ENCODE data around the gene AUTS2. TPM values are rescaled to one million over a fixed set of nuclear protein-coding genes. Genes with fewer than 3 reads are reported as not detected.

The AUTS2 gene
- polyA plus RNA-seq, 1 donor from 2014 or later = 97.3 TPM

DNA sequence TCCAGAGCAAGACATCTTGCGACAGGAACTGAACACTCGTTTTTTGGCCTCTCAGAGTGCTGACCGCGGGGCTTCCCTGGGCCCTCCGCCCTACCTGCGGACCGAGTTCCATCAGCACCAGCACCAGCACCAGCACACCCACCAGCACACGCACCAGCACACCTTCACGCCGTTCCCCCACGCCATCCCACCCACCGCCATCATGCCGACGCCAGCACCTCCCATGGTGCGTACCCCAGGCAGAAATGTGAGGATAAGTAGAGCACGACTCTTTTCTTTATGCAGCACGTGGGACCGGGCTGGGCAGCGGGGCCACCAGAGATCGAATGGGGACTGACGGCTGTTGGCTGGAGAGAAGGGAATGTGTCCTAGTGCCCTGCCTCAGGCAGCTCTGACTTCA, 1167.8 kb downstream of the AUTS2 start:
- H3K79me2 ChIP-seq (replicated peaks; ENCODE audit: insufficient read depth, low read length) = peaks cover 66% of the 10 kb centered on the region
- no peaks in the 10 kb centered on the region for H3K27me3 ChIP-seq (ENCODE audit: insufficient read depth, low read depth, low read length)
- TF ChIP-seq EZH2 (IDR thresholded peaks at IDR 0.05; ENCODE audit: borderline replicate concordance, insufficient read depth, low read length, poor library complexity, severe bottlenecking) (no peak), RAD21 (conservative IDR thresholded peaks at IDR 0.05) (no peak), SMC3 (conservative IDR thresholded peaks at IDR 0.05; ENCODE audit: poor library complexity) (no peak), POLR2AphosphoS5 (IDR thresholded peaks at IDR 0.05) (peak; percentile 4)
- no peak overlapping the region for H3K9ac ChIP-seq (ENCODE audit: low read length)
- no peak overlapping the region for H3K4me3 ChIP-seq (ENCODE audit: low read length)
- no peaks in the 10 kb centered on the region for H3K36me3 ChIP-seq (ENCODE audit: insufficient read depth, low read length)
- H2AFZ ChIP-seq (ENCODE audit: low read depth, low read length) = no peak overlapping the region
- no peaks in the 10 kb centered on the region for H3K9me2 ChIP-seq (ENCODE audit: insufficient read depth, low read length)
- H4K20me1 ChIP-seq (ENCODE audit: insufficient read depth) = peaks cover 58% of the 10 kb centered on the region
- no peak overlapping the region for H3K4me2 ChIP-seq (ENCODE audit: low read length)
- H3K27ac ChIP-seq (ENCODE audit: low read length) = no peak overlapping the region
- H3K9me3 ChIP-seq (ENCODE audit: low read length) = no peaks in the 10 kb centered on the region
- H3F3A ChIP-seq (ENCODE audit: insufficient read depth, low read length, poor library complexity, severe bottlenecking) = no peaks in the 10 kb centered on the region

GRCh38 chr7:70766694-70767093, 1168.4 kb downstream of the AUTS2 start:
- no peak overlapping the region for H3K9ac ChIP-seq (ENCODE audit: low read length)
- H2AFZ ChIP-seq (ENCODE audit: low read depth, low read length) = no peak overlapping the region
- H3K9me2 ChIP-seq (ENCODE audit: insufficient read depth, low read length) = no peaks in the 10 kb centered on the region
- no peak for TF ChIP-seq POLR2AphosphoS5 (IDR thresholded peaks at IDR 0.05)
- TF ChIP-seq EP300 (conservative IDR thresholded peaks at IDR 0.05; ENCODE audit: poor library complexity, severe bottlenecking) = no peak
- TF ChIP-seq, protein P1, sequence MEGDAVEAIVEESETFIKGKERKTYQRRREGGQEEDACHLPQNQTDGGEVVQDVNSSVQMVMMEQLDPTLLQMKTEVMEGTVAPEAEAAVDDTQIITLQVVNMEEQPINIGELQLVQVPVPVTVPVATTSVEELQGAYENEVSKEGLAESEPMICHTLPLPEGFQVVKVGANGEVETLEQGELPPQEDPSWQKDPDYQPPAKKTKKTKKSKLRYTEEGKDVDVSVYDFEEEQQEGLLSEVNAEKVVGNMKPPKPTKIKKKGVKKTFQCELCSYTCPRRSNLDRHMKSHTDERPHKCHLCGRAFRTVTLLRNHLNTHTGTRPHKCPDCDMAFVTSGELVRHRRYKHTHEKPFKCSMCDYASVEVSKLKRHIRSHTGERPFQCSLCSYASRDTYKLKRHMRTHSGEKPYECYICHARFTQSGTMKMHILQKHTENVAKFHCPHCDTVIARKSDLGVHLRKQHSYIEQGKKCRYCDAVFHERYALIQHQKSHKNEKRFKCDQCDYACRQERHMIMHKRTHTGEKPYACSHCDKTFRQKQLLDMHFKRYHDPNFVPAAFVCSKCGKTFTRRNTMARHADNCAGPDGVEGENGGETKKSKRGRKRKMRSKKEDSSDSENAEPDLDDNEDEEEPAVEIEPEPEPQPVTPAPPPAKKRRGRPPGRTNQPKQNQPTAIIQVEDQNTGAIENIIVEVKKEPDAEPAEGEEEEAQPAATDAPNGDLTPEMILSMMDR (IDR thresholded peaks at IDR 0.05; ENCODE audit: poor library complexity, severe bottlenecking) = no peak
- no peak for TF ChIP-seq TAF1 (IDR thresholded peaks at IDR 0.05; ENCODE audit: low read depth)
- TF ChIP-seq EZH2 (IDR thresholded peaks at IDR 0.05; ENCODE audit: borderline replicate concordance, insufficient read depth, low read length, poor library complexity, severe bottlenecking) = no peak
- TF ChIP-seq, protein P2, sequence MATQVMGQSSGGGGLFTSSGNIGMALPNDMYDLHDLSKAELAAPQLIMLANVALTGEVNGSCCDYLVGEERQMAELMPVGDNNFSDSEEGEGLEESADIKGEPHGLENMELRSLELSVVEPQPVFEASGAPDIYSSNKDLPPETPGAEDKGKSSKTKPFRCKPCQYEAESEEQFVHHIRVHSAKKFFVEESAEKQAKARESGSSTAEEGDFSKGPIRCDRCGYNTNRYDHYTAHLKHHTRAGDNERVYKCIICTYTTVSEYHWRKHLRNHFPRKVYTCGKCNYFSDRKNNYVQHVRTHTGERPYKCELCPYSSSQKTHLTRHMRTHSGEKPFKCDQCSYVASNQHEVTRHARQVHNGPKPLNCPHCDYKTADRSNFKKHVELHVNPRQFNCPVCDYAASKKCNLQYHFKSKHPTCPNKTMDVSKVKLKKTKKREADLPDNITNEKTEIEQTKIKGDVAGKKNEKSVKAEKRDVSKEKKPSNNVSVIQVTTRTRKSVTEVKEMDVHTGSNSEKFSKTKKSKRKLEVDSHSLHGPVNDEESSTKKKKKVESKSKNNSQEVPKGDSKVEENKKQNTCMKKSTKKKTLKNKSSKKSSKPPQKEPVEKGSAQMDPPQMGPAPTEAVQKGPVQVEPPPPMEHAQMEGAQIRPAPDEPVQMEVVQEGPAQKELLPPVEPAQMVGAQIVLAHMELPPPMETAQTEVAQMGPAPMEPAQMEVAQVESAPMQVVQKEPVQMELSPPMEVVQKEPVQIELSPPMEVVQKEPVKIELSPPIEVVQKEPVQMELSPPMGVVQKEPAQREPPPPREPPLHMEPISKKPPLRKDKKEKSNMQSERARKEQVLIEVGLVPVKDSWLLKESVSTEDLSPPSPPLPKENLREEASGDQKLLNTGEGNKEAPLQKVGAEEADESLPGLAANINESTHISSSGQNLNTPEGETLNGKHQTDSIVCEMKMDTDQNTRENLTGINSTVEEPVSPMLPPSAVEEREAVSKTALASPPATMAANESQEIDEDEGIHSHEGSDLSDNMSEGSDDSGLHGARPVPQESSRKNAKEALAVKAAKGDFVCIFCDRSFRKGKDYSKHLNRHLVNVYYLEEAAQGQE (IDR thresholded peaks at IDR 0.05; ENCODE audit: borderline replicate concordance) = no peak
- peaks cover 58% of the 10 kb centered on the region for H4K20me1 ChIP-seq (ENCODE audit: insufficient read depth)
- H3F3A ChIP-seq (ENCODE audit: insufficient read depth, low read length, poor library complexity, severe bottlenecking) = no peaks in the 10 kb centered on the region
- peaks cover 64% of the 10 kb centered on the region for H3K79me2 ChIP-seq (replicated peaks; ENCODE audit: insufficient read depth, low read length)
- no peaks in the 10 kb centered on the region for H3K9me3 ChIP-seq (ENCODE audit: low read length)
- H3K27me3 ChIP-seq (ENCODE audit: insufficient read depth, low read depth, low read length) = no peaks in the 10 kb centered on the region
- no peak overlapping the region for H3K4me3 ChIP-seq (ENCODE audit: low read length)
- no peak overlapping the region for H3K4me2 ChIP-seq (ENCODE audit: low read length)
- no peak overlapping the region for H3K27ac ChIP-seq (ENCODE audit: low read length)
- no peaks in the 10 kb centered on the region for H3K36me3 ChIP-seq (ENCODE audit: insufficient read depth, low read length)

- no peak overlapping the region for H3K4me3 ChIP-seq (ENCODE audit: low read length)
- TF ChIP-seq EZH2 (IDR thresholded peaks at IDR 0.05; ENCODE audit: borderline replicate concordance, insufficient read depth, low read length, poor library complexity, severe bottlenecking) (no peak), RAD21 (conservative IDR thresholded peaks at IDR 0.05) (no peak), TAF1 (IDR thresholded peaks at IDR 0.05; ENCODE audit: low read depth) (no peak), EP300 (conservative IDR thresholded peaks at IDR 0.05; ENCODE audit: poor library complexity, severe bottlenecking) (no peak), POLR2AphosphoS5 (IDR thresholded peaks at IDR 0.05) (no peak), MXI1 (conservative IDR thresholded peaks at IDR 0.05; ENCODE audit: poor library complexity, severe bottlenecking) (no peak), SMC3 (conservative IDR thresholded peaks at IDR 0.05; ENCODE audit: poor library complexity) (no peak)
- TF ChIP-seq, protein P1 (IDR thresholded peaks at IDR 0.05; ENCODE audit: poor library complexity, severe bottlenecking) = no peak
- no peaks in the 10 kb centered on the region for H3K9me2 ChIP-seq (ENCODE audit: insufficient read depth, low read length)
- peaks cover 27% of the 10 kb centered on the region for H3K36me3 ChIP-seq (ENCODE audit: insufficient read depth, low read length)
- H4K20me1 ChIP-seq (ENCODE audit: insufficient read depth) = peaks cover 56% of the 10 kb centered on the region
- H3K27me3 ChIP-seq (ENCODE audit: insufficient read depth, low read depth, low read length) = no peaks in the 10 kb centered on the region
- H3K9ac ChIP-seq (ENCODE audit: low read length) = no peak overlapping the region
- no peak overlapping the region for H3K4me2 ChIP-seq (ENCODE audit: low read length)
- H2AFZ ChIP-seq (ENCODE audit: low read depth, low read length) = no peak overlapping the region
- no peaks in the 10 kb centered on the region for H3F3A ChIP-seq (ENCODE audit: insufficient read depth, low read length, poor library complexity, severe bottlenecking)
- no peak overlapping the region for H3K27ac ChIP-seq (ENCODE audit: low read length)
- H3K9me3 ChIP-seq (ENCODE audit: low read length) = no peaks in the 10 kb centered on the region
- H3K79me2 ChIP-seq (replicated peaks; ENCODE audit: insufficient read depth, low read length) = peaks cover 47% of the 10 kb centered on the region
These were observed 1171.9 kb downstream of the AUTS2 start for GRCh38 chr7:70770154-70770553.
